Liver (tissue), 9 donors: ENCODE results near the gene CRACR2A. TPM values are rescaled to one million over a fixed set of nuclear protein-coding genes. Genes with fewer than 3 reads are reported as not detected.

Experiments
- DNase-seq: peaks from one replicate; pipeline ENCODE4 v3.0.0-alpha.2; 2017; ENCODE audit warnings: low spot score
- H3K27ac ChIP-seq, 2 donors: one replicate each; pipeline ENCODE4 v1.7.0; 2013; ENCODE audit warnings: inconsistent platforms in 2 of 2, low read length in 2 of 2, control low read depth in 1 of 2, low read depth in 1 of 2, mild to moderate bottlenecking in 1 of 2
- H3K27me3 ChIP-seq, 4 donors: one replicate each; pipeline versions ENCODE4 v1.6.1 to v1.7.0; 2013; ENCODE audit warnings: low read length in 3 of 4, inconsistent platforms in 1 of 4, mild to moderate bottlenecking in 1 of 4, moderate library complexity in 1 of 4; ENCODE audit not compliant: control insufficient read depth in 4 of 4, insufficient read depth in 4 of 4
- H3K36me3 ChIP-seq, 4 donors: one replicate each; pipeline versions ENCODE4 v1.6.1 to v1.7.0; 2013; ENCODE audit warnings: low read length in 3 of 4, mild to moderate bottlenecking in 3 of 4, low read depth in 1 of 4, moderate library complexity in 1 of 4; ENCODE audit not compliant: control insufficient read depth in 4 of 4, insufficient read depth in 3 of 4
- H3K4me1 ChIP-seq, 4 donors: one replicate each; pipeline versions ENCODE4 v1.6.1 to v1.7.0; 2013; ENCODE audit warnings: low read length in 3 of 4, mild to moderate bottlenecking in 3 of 4, moderate library complexity in 1 of 4; ENCODE audit not compliant: control insufficient read depth in 4 of 4, insufficient read depth in 4 of 4
- H3K4me3 ChIP-seq, 3 donors: one replicate each; pipeline versions ENCODE4 v1.6.1 to v1.7.0; 2013; ENCODE audit warnings: low read length in 3 of 3, control low read depth in 1 of 3, low read depth in 1 of 3, mild to moderate bottlenecking in 1 of 3
- H3K9ac ChIP-seq, 2 donors: one replicate each; pipeline ENCODE4 v1.7.0; 2013; ENCODE audit warnings: low read length in 2 of 2, mild to moderate bottlenecking in 2 of 2, moderate library complexity in 2 of 2, control low read depth in 1 of 2, low read depth in 1 of 2
- H3K9me3 ChIP-seq, 4 donors: one replicate each; pipeline versions ENCODE4 v1.6.1 to v1.7.0; 2013; ENCODE audit warnings: low read length in 3 of 4; ENCODE audit not compliant: control insufficient read depth in 4 of 4
- ATF3 ChIP-seq: IDR thresholded peaks from 2 replicates; pipeline ENCODE4 v1.6.1; 2016; ENCODE audit warnings: antibody characterized with exemption
- EGR1 ChIP-seq, 2 donors: IDR thresholded peaks; 2 replicates each; pipeline ENCODE4 v1.6.1; 2016 to 2018; ENCODE audit warnings: antibody characterized with exemption in 2 of 2, low read depth in 2 of 2
- FOXA1 ChIP-seq: IDR thresholded peaks from 2 replicates; pipeline ENCODE4 v1.6.1; 2016; ENCODE audit warnings: antibody characterized with exemption
- FOXA2 ChIP-seq: IDR thresholded peaks from 2 replicates; pipeline ENCODE4 v1.6.1; 2016; ENCODE audit warnings: antibody characterized with exemption
- GABPA ChIP-seq, 2 donors: IDR thresholded peaks in 1 of 2; conservative IDR thresholded peaks in 1 of 2; 2 replicates each; pipeline ENCODE4 v1.6.1; 2016; ENCODE audit warnings: antibody characterized with exemption in 2 of 2, mild to moderate bottlenecking in 1 of 2, moderate library complexity in 1 of 2
- HNF4A ChIP-seq, 2 donors: conservative IDR thresholded peaks; 2 replicates each; pipeline ENCODE4 v1.6.1; 2016; ENCODE audit warnings: antibody characterized with exemption in 2 of 2, mild to moderate bottlenecking in 2 of 2
- HNF4G ChIP-seq: IDR thresholded peaks from 2 replicates; pipeline ENCODE4 v1.6.1; 2016; ENCODE audit warnings: antibody characterized with exemption
- JUND ChIP-seq, 2 donors: IDR thresholded peaks; 2 replicates each; pipeline ENCODE4 v1.6.1; 2016; ENCODE audit warnings: antibody characterized with exemption in 2 of 2
- MAX ChIP-seq: IDR thresholded peaks from 2 replicates; pipeline ENCODE4 v1.6.1; 2016; ENCODE audit warnings: antibody characterized with exemption
- NR2F2 ChIP-seq: IDR thresholded peaks from 2 replicates; pipeline ENCODE4 v1.6.1; 2016; ENCODE audit warnings: antibody characterized with exemption
- RAD21 ChIP-seq, 2 donors: IDR thresholded peaks; 2 replicates each; pipeline ENCODE4 v1.6.1; 2016; ENCODE audit warnings: antibody characterized with exemption in 2 of 2, mild to moderate bottlenecking in 2 of 2
- RXRA ChIP-seq, 2 donors: IDR thresholded peaks; 2 replicates each; pipeline ENCODE4 v1.6.1; 2017 to 2018; ENCODE audit warnings: antibody characterized with exemption in 2 of 2, mild to moderate bottlenecking in 1 of 2
- SP1 ChIP-seq: IDR thresholded peaks from 2 replicates; pipeline ENCODE4 v1.6.1; 2018; ENCODE audit warnings: antibody characterized with exemption, mild to moderate bottlenecking
- TAF1 ChIP-seq: conservative IDR thresholded peaks from 2 replicates; pipeline ENCODE4 v1.6.1; 2016; ENCODE audit warnings: antibody characterized with exemption, mild to moderate bottlenecking
- YY1 ChIP-seq: IDR thresholded peaks from 2 replicates; pipeline ENCODE4 v1.6.1; 2016; ENCODE audit warnings: antibody characterized with exemption, mild to moderate bottlenecking
- WGBS: extraction: QIAGEN DNeasy Blood & Tissue Kit; methylation state at CpG from one replicate; pipeline ENCODE4 v1.1.7; 2013; 5-methylcytosine and 5-hydroxymethylcytosine counted together
- polyA plus RNA-seq, 2 donors: library from polyadenylated mRNA; stranded (reverse) in 1 of 2; unstranded in 1 of 2; fragments of 200-250 nt in 1 of 2; fragments of >200 nt in 1 of 2; fragmentation: Nextera tagmentation in 1 of 2; extraction: Ambion mirVana in 1 of 2; gene quantifications; one replicate each; pipeline versions ENCODE4 v1.2.1 to v1.2.3, GENCODE V29; 2013 to 2015
- total RNA-seq, 2 donors: library from RNA; depleted of rRNA; stranded (reverse); fragments of >200 nt; gene quantifications; one replicate each; pipeline ENCODE4 v1.2.3, GENCODE V29; 2014
- TF ChIP-seq, protein P1 (sequence below): fragments of 150-350 bp; IDR thresholded peaks from 2 replicates; pipeline ENCODE4 v1.5.1; 2017; ENCODE audit warnings: improper control_type of control experiment, low read depth, low read length; ENCODE audit not compliant: missing input control
- TF ChIP-seq, protein P2 (sequence below): IDR thresholded peaks from 2 replicates; pipeline ENCODE4 v1.6.1; 2016; ENCODE audit warnings: antibody characterized with exemption, mild to moderate bottlenecking
- TF ChIP-seq, protein P3 (sequence below): IDR thresholded peaks from 2 replicates; pipeline ENCODE4 v1.6.1; 2016; ENCODE audit warnings: antibody characterized with exemption
- donor health status: healthy.
- donor health status: healthy.
- donor health status: healthy.
- donor health status: healthy.
- donor health status: healthy.

Gene CRACR2A
- total and polyA plus RNA-seq, 4 donors: 0.33 to 4.2 (median 1.4) TPM

DNA sequence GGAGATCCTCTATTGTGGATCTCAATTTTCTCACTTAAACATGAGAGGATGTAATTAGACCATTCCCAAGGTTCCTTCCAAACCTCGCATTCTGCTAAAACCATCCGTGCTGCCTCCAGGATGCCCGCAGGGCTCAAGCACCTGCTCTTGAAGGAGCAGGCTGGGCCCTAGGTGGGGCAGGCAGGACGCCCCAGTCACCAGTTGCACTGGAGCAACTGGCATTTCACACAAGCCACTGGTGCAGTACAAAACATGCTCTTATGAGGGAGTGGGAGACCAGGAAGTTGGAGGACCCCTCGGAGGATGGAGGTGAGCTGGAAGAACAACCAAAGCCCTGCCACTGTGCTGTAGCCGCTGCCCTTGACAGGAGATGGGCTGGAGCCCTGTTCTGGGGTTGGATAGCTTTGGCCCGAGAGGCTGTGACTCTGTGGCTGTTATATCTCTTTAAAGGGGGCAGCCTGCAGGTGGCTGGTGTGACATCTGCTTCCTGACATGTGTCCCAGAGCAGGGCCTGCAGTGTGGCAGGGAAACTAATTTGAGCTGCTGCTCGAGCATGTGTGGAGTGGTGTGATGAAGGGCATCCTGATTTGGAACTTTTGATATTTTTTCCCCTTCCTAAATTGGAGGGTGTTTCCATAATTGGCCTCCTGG lies 122.2 kb downstream of the CRACR2A start:
- H3K27me3 ChIP-seq: no peaks in the 10 kb centered on the region
- TF ChIP-seq MAX (no peak), TAF1 (no peak), FOXA1 (no peak)
- TF ChIP-seq, protein P1, sequence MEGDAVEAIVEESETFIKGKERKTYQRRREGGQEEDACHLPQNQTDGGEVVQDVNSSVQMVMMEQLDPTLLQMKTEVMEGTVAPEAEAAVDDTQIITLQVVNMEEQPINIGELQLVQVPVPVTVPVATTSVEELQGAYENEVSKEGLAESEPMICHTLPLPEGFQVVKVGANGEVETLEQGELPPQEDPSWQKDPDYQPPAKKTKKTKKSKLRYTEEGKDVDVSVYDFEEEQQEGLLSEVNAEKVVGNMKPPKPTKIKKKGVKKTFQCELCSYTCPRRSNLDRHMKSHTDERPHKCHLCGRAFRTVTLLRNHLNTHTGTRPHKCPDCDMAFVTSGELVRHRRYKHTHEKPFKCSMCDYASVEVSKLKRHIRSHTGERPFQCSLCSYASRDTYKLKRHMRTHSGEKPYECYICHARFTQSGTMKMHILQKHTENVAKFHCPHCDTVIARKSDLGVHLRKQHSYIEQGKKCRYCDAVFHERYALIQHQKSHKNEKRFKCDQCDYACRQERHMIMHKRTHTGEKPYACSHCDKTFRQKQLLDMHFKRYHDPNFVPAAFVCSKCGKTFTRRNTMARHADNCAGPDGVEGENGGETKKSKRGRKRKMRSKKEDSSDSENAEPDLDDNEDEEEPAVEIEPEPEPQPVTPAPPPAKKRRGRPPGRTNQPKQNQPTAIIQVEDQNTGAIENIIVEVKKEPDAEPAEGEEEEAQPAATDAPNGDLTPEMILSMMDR: no peak
- H3K9ac ChIP-seq: no peak overlapping the region
- 91% methylated on average over 8 of the region's 8 CpGs for WGBS
- H3K4me3 ChIP-seq: no peak overlapping the region
- H3K27ac ChIP-seq: no peak overlapping the region
- H3K4me1 ChIP-seq: no peaks in the 10 kb centered on the region
- H3K9me3 ChIP-seq: no peaks in the 10 kb centered on the region
- H3K36me3 ChIP-seq: peaks cover 0 to 4% (median 3%) of the 10 kb centered on the region in 4 donors
- DNase-seq: no peak

GRCh38 chr12:3630111-3630510 lies 122.8 kb downstream of the CRACR2A start:
- H3K4me3 ChIP-seq: no peak overlapping the region
- 92% methylated on average over 8 of the region's 8 CpGs for WGBS
- no peaks in the 10 kb centered on the region for H3K27me3 ChIP-seq
- no peaks in the 10 kb centered on the region for H3K4me1 ChIP-seq
- H3K9me3 ChIP-seq: no peaks in the 10 kb centered on the region
- DNase-seq: no peak
- no peak overlapping the region for H3K27ac ChIP-seq
- H3K9ac ChIP-seq: no peak overlapping the region
- H3K36me3 ChIP-seq: peaks cover 0 to 4% (median 3%) of the 10 kb centered on the region in 4 donors
- TF ChIP-seq RXRA (IDR thresholded peaks at IDR 0.05): no peak
- no peak for TF ChIP-seq EGR1 (IDR thresholded peaks at IDR 0.05; ENCODE audit: low read depth in 2 of 2)
- no peak for TF ChIP-seq FOXA2
- TF ChIP-seq, protein P1: no peak
- TF ChIP-seq, protein P2, sequence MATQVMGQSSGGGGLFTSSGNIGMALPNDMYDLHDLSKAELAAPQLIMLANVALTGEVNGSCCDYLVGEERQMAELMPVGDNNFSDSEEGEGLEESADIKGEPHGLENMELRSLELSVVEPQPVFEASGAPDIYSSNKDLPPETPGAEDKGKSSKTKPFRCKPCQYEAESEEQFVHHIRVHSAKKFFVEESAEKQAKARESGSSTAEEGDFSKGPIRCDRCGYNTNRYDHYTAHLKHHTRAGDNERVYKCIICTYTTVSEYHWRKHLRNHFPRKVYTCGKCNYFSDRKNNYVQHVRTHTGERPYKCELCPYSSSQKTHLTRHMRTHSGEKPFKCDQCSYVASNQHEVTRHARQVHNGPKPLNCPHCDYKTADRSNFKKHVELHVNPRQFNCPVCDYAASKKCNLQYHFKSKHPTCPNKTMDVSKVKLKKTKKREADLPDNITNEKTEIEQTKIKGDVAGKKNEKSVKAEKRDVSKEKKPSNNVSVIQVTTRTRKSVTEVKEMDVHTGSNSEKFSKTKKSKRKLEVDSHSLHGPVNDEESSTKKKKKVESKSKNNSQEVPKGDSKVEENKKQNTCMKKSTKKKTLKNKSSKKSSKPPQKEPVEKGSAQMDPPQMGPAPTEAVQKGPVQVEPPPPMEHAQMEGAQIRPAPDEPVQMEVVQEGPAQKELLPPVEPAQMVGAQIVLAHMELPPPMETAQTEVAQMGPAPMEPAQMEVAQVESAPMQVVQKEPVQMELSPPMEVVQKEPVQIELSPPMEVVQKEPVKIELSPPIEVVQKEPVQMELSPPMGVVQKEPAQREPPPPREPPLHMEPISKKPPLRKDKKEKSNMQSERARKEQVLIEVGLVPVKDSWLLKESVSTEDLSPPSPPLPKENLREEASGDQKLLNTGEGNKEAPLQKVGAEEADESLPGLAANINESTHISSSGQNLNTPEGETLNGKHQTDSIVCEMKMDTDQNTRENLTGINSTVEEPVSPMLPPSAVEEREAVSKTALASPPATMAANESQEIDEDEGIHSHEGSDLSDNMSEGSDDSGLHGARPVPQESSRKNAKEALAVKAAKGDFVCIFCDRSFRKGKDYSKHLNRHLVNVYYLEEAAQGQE: no peak
- TF ChIP-seq HNF4A (conservative IDR thresholded peaks at IDR 0.05): no peak
- TF ChIP-seq JUND (IDR thresholded peaks at IDR 0.05): no peak
- TF ChIP-seq FOXA1: no peak
- no peak for TF ChIP-seq HNF4G
- no peak for TF ChIP-seq SP1
- no peak for TF ChIP-seq GABPA (IDR thresholded peaks at IDR 0.05 in 1 of 2, conservative IDR thresholded peaks at IDR 0.05 in 1 of 2)
- no peak for TF ChIP-seq RAD21 (IDR thresholded peaks at IDR 0.05)
- no peak for TF ChIP-seq NR2F2
- TF ChIP-seq ATF3: no peak
- TF ChIP-seq, protein P3, sequence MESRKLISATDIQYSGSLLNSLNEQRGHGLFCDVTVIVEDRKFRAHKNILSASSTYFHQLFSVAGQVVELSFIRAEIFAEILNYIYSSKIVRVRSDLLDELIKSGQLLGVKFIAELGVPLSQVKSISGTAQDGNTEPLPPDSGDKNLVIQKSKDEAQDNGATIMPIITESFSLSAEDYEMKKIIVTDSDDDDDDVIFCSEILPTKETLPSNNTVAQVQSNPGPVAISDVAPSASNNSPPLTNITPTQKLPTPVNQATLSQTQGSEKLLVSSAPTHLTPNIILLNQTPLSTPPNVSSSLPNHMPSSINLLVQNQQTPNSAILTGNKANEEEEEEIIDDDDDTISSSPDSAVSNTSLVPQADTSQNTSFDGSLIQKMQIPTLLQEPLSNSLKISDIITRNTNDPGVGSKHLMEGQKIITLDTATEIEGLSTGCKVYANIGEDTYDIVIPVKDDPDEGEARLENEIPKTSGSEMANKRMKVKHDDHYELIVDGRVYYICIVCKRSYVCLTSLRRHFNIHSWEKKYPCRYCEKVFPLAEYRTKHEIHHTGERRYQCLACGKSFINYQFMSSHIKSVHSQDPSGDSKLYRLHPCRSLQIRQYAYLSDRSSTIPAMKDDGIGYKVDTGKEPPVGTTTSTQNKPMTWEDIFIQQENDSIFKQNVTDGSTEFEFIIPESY: no peak
- TF ChIP-seq TAF1: no peak
- TF ChIP-seq YY1: no peak
- TF ChIP-seq MAX: no peak
